Choroid plexus epithelial cell (primary cell): ENCODE results near the gene TCF7L1.
"Not testable (repeated sequence)": the region's sequence is repeated elsewhere in the genome, so short reads cannot be mapped to it uniquely, and the experiment has no call there.

Source experiments
- DNase-seq: peaks from one replicate; pipeline ENCODE4 v3.0.0-alpha.2; 2010; ENCODE audit warnings: low read depth
- H3K4me3 ChIP-seq: 2 replicates; pipeline ENCODE4 v1.5.1; 2011; ENCODE audit warnings: low read depth, mild to moderate bottlenecking, control low read depth, low read length, moderate library complexity
- CTCF ChIP-seq: conservative IDR thresholded peaks from 2 replicates; pipeline ENCODE4 v1.5.1; 2011; ENCODE audit warnings: low read depth, mild to moderate bottlenecking, control low read depth, inconsistent platforms, low read length, moderate library complexity

TCF7L1 gene

GRCh38 chr2:85209887-85210286 is 76.7 kb downstream of the TCF7L1 start:
- DNase-seq: no peak
- TF ChIP-seq CTCF: no peak
- no peak overlapping the region for H3K4me3 ChIP-seq

- no peak overlapping the region for H3K4me3 ChIP-seq
- DNase-seq: no peak
- no peak for TF ChIP-seq CTCF
Observed at GRCh38 chr2:85210511-85210910, 77.3 kb downstream of the TCF7L1 start.

GRCh38 chr2:85211606-85212005 is 78.4 kb downstream of the TCF7L1 start:
- H3K4me3 ChIP-seq, DNase-seq: not testable (repeated sequence)

GRCh38 chr2:85212841-85213240 is 79.6 kb downstream of the TCF7L1 start:
- TF ChIP-seq CTCF: no peak
- H3K4me3 ChIP-seq: no peak overlapping the region
- no peak for DNase-seq

GRCh38 chr2:85213404-85213803 is 80.2 kb downstream of the TCF7L1 start:
- no peak for TF ChIP-seq CTCF
- DNase-seq: no peak
- no peak overlapping the region for H3K4me3 ChIP-seq

- H3K4me3 ChIP-seq: no peak overlapping the region
Observed at GRCh38 chr2:85213901-85214512, 80.8 kb downstream of the TCF7L1 start.

GRCh38 chr2:85215081-85215447 is 81.9 kb downstream of the TCF7L1 start:
- DNase-seq: no peak
- no peak overlapping the region for H3K4me3 ChIP-seq
- TF ChIP-seq CTCF: no peak

More at GRCh38 chr2:85213901-85214512, 80.8 kb downstream of the TCF7L1 start:
- DNase-seq: no peak
- no peak for TF ChIP-seq CTCF
